Neural progenitor cell (in vitro differentiated cells): ENCODE data around the gene INKA2.

Source experiments
- EZH2phosphoT487 ChIP-seq: fragments of 200-600 bp; sonication (generic); IDR thresholded peaks from 2 replicates; pipeline ENCODE4 v1.6.1; 2017; ENCODE audit warnings: antibody characterized with exemption
- TF ChIP-seq, protein P1 (sequence below): fragments of 200-600 bp; sonication (generic); IDR thresholded peaks from 2 replicates; pipeline ENCODE4 v1.5.1; 2017; ENCODE audit warnings: antibody characterized with exemption, mild to moderate bottlenecking

DNA sequence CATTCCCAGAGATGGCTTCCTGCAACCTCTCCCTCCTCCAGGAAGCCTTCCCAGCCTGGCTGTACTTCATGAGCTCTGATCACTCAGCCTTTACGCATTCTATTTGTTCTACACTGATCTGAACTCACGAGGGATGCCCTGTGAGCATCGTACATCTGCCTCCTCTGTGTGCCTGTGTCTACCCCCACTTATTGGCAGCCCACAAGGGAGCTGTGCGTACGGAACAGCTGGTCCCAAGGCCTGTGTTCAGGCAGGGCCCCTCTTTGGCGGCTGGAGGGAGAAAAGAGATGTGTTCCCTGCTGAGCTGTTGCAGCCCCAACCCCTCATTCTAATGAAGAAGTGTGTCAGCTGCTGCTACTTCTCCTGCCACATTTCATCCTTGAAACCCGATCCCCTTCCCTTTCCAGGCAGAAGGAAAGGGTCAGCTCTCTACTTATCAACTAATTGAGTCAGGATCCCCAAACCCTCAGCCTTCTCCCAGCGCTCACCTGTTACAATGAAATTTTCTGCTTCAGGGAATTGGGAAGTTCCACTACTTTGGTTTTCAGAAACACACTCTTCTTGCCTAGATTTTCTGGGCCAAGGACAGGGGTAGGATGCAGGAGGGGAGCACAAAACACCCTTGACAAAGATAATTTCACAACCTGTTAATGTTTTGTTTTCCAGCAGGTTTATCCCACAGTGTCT lies 3.2 kb downstream of the INKA2 start:
- TF ChIP-seq, protein P1, sequence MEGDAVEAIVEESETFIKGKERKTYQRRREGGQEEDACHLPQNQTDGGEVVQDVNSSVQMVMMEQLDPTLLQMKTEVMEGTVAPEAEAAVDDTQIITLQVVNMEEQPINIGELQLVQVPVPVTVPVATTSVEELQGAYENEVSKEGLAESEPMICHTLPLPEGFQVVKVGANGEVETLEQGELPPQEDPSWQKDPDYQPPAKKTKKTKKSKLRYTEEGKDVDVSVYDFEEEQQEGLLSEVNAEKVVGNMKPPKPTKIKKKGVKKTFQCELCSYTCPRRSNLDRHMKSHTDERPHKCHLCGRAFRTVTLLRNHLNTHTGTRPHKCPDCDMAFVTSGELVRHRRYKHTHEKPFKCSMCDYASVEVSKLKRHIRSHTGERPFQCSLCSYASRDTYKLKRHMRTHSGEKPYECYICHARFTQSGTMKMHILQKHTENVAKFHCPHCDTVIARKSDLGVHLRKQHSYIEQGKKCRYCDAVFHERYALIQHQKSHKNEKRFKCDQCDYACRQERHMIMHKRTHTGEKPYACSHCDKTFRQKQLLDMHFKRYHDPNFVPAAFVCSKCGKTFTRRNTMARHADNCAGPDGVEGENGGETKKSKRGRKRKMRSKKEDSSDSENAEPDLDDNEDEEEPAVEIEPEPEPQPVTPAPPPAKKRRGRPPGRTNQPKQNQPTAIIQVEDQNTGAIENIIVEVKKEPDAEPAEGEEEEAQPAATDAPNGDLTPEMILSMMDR, result no peak
- TF ChIP-seq EZH2phosphoT487, result no peak
